GM12878 (cell line): ENCODE data around the gene TARBP2. TPM values are rescaled to one million over a fixed set of nuclear protein-coding genes. Genes with fewer than 3 reads are reported as not detected.

Source experiments
- ASH2L ChIP-seq: fragments of 300-600, 200-600 bp; sonication (generic); IDR thresholded peaks from 2 replicates; pipeline ENCODE4 v1.6.1; 2017; ENCODE audit warnings: low read depth, mild to moderate bottlenecking, borderline replicate concordance
- BRCA1 ChIP-seq: IDR thresholded peaks from 2 replicates; pipeline ENCODE4 v1.6.1; 2011; ENCODE audit warnings: low read depth, low read length, improper control_type of control experiment
- CEBPB ChIP-seq, 2 experiments: fragments of 150-350 bp in 1 of 2; IDR thresholded peaks; 2 replicates each; pipeline ENCODE4 v1.6.1; 2012 to 2014; ENCODE audit warnings: low read depth in 2 of 2, low read length in 2 of 2, borderline replicate concordance in 1 of 2, inconsistent platforms in 1 of 2
- CHD1 ChIP-seq: IDR thresholded peaks from 2 replicates; pipeline ENCODE4 v1.6.1; 2012; ENCODE audit warnings: low read depth, low read length, improper control_type of control experiment
- DPF2 ChIP-seq: fragments of 450-650 bp; IDR thresholded peaks from 2 replicates; pipeline ENCODE4 v1.6.1; 2017; ENCODE audit warnings: mild to moderate bottlenecking
- MYC ChIP-seq: IDR thresholded peaks from 2 replicates; pipeline ENCODE4 v1.6.1; 2011; ENCODE audit warnings: mild to moderate bottlenecking, low read length, moderate library complexity, inconsistent platforms; ENCODE audit not compliant: insufficient read depth, insufficient replicate concordance, insufficient read length, severe bottlenecking
- NFIC ChIP-seq: IDR thresholded peaks from 2 replicates; pipeline ENCODE4 v1.6.1; 2012; ENCODE audit warnings: low read depth, mild to moderate bottlenecking, inconsistent platforms, low read length, moderate library complexity
- NFYB ChIP-seq: IDR thresholded peaks from 2 replicates; pipeline ENCODE4 v1.6.1; 2011; ENCODE audit warnings: low read depth, mild to moderate bottlenecking, low read length, improper control_type of control experiment, moderate library complexity; ENCODE audit not compliant: insufficient read depth
- PML ChIP-seq: IDR thresholded peaks from 2 replicates; pipeline ENCODE4 v1.6.1; 2012; ENCODE audit warnings: low read length, inconsistent platforms
- POLR2AphosphoS2 ChIP-seq: IDR thresholded peaks from 2 replicates; pipeline ENCODE4 v1.6.1; 2011; ENCODE audit warnings: low read depth, mild to moderate bottlenecking, low read length, improper control_type of control experiment, moderate library complexity
- RAD51 ChIP-seq: fragments of 450-650 bp; IDR thresholded peaks from 2 replicates; pipeline ENCODE4 v1.6.1; 2016; ENCODE audit warnings: moderate library complexity, mild to moderate bottlenecking, inconsistent platforms
- RELA ChIP-seq: fragments of 450-650 bp; IDR thresholded peaks from 2 replicates; pipeline ENCODE4 v1.8.0; 2014; ENCODE audit warnings: borderline replicate concordance; ENCODE audit not compliant: partially characterized antibody
- SPI1 ChIP-seq: IDR thresholded peaks from 2 replicates; pipeline ENCODE4 v1.6.1; 2011; ENCODE audit warnings: low read depth, mild to moderate bottlenecking, low read length, moderate library complexity, borderline replicate concordance; ENCODE audit not compliant: insufficient read depth
- SRF ChIP-seq, 2 experiments: IDR thresholded peaks; 2 replicates each; pipeline ENCODE4 v1.6.1; 2011; ENCODE audit warnings: low read depth in 2 of 2, low read length in 2 of 2, mild to moderate bottlenecking in 1 of 2, moderate library complexity in 1 of 2
- TAF1 ChIP-seq: IDR thresholded peaks from 2 replicates; pipeline ENCODE4 v1.6.1; 2011; ENCODE audit warnings: mild to moderate bottlenecking, low read depth, low read length, borderline replicate concordance
- TCF3 ChIP-seq: IDR thresholded peaks from 2 replicates; pipeline ENCODE4 v1.6.1; 2012; ENCODE audit warnings: low read depth, mild to moderate bottlenecking, low read length, borderline replicate concordance; ENCODE audit not compliant: insufficient read depth
- WRNIP1 ChIP-seq: IDR thresholded peaks from 2 replicates; pipeline ENCODE4 v1.6.1; 2011; ENCODE audit warnings: low read depth, low read length, improper control_type of control experiment, borderline replicate concordance
- polyA plus RNA-seq, 11 experiments: library from polyadenylated mRNA; depleted of rRNA in 4 of 11; unstranded in 6 of 11; stranded (reverse) in 5 of 11; fragments of >200 nt; fragmentation: Nextera tagmentation in 4 of 11; fragmentation: Illumina TruSeq in 1 of 11; extraction: Ambion mirVana in 4 of 11; extraction: Trizol in 1 of 11; gene quantifications; 1 replicate in 1 of 11; 2 replicates in 10 of 11; pipeline versions ENCODE4 v1.2.1 to v1.2.3, GENCODE V29; 2011 to 2016; ENCODE audit warnings: inconsistent platforms in 2 of 11, missing spikeins in 2 of 11, low read depth in 1 of 11
- total RNA-seq, 4 experiments: library from RNA; depleted of rRNA in 3 of 4; stranded (reverse); fragments of >200 nt in 3 of 4; fragmentation: Illumina TruSeq in 1 of 4; extraction: Trizol in 1 of 4; gene quantifications; 2 replicates each; pipeline versions ENCODE4 v1.2.1 to v1.2.3, GENCODE V29; 2013 to 2021
- TF ChIP-seq, protein P1 (sequence below): fragments of 450-650 bp; IDR thresholded peaks from 2 replicates; pipeline ENCODE4 v1.6.1; 2016; ENCODE audit warnings: mild to moderate bottlenecking
- TF ChIP-seq, protein P2 (sequence below): fragments of 150-350 bp; IDR thresholded peaks from 2 replicates; pipeline ENCODE4 v1.6.1; 2014; ENCODE audit warnings: mild to moderate bottlenecking, low read depth, low read length
- TF ChIP-seq, protein P3 (sequence below): fragments of 450-650 bp; IDR thresholded peaks from 2 replicates; pipeline ENCODE4 v1.6.1; 2017; ENCODE audit warnings: borderline replicate concordance
- TF ChIP-seq, protein P4 (sequence below): IDR thresholded peaks from 2 replicates; pipeline ENCODE4 v1.6.1; 2011; ENCODE audit warnings: low read depth, low read length, improper control_type of control experiment, borderline replicate concordance
- TF ChIP-seq, protein P5 (sequence below): IDR thresholded peaks from 2 replicates; pipeline ENCODE4 v1.6.1; 2012; ENCODE audit warnings: low read depth, low read length, improper control_type of control experiment

Gene TARBP2
- total and polyA plus RNA-seq, 10 of the 15 experiments (the other 5 are each of a cell fraction or from before 2014, with no cell fraction given) = 5.5 to 60.1 (median 36.8) TPM

DNA sequence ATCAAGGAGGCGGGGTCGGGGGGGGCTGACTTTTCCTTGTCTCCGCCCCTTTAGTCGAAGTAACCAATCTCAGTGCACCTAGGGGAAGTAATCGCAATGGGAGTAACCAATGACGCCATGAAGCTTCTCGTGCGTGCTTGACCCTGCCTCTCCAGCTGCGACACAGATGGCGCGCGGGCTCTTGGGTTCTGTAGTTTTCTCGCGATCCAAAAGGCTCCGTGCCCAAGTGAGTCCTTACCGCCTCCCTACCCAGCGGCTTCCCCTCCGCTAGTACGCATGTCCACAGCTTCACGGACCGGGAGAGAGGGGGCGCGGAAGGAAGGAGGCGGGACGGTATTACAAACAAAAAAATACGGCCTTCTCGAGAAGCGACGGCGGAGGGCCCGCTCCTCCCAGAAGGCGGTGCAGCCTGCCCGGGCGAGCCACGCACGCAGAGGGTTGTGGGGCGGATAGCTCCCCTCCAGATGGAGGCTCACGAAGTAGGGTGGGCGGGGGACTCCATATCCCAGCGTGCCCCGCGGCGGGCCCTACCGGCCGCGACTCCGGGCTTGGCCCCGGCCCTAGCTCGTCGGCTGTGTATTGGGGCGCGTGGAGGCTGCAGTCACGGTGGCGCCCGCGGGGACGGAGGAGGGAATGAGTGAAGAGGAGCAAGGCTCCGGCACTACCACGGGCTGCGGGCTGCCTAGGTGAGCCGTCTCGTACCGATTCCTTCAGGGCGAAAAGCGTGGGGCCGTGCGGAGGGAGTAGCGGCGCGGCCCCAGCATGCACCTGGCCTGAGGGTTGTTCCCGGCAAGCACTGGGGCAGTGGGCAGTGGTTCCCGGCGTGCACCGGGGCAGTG, at the start of gene TARBP2 (continued):
- TF ChIP-seq, protein P1, sequence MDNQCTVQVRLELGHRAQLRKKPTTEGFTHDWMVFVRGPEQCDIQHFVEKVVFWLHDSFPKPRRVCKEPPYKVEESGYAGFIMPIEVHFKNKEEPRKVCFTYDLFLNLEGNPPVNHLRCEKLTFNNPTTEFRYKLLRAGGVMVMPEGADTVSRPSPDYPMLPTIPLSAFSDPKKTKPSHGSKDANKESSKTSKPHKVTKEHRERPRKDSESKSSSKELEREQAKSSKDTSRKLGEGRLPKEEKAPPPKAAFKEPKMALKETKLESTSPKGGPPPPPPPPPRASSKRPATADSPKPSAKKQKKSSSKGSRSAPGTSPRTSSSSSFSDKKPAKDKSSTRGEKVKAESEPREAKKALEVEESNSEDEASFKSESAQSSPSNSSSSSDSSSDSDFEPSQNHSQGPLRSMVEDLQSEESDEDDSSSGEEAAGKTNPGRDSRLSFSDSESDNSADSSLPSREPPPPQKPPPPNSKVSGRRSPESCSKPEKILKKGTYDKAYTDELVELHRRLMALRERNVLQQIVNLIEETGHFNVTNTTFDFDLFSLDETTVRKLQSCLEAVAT = no peak; the same call in 1 of the 2 replicates
- TF ChIP-seq ASH2L = no peak
- TF ChIP-seq MYC = peak; percentile 71
- TF ChIP-seq, protein P2, sequence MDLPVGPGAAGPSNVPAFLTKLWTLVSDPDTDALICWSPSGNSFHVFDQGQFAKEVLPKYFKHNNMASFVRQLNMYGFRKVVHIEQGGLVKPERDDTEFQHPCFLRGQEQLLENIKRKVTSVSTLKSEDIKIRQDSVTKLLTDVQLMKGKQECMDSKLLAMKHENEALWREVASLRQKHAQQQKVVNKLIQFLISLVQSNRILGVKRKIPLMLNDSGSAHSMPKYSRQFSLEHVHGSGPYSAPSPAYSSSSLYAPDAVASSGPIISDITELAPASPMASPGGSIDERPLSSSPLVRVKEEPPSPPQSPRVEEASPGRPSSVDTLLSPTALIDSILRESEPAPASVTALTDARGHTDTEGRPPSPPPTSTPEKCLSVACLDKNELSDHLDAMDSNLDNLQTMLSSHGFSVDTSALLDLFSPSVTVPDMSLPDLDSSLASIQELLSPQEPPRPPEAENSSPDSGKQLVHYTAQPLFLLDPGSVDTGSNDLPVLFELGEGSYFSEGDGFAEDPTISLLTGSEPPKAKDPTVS = no peak
- TF ChIP-seq TCF3 = 0 out of 2 replicates have a peak, but pooled peaks have one; percentile 46
- TF ChIP-seq NFYB = peak; percentile 84
- TF ChIP-seq RELA = peak; percentile 60
- TF ChIP-seq, protein P3, sequence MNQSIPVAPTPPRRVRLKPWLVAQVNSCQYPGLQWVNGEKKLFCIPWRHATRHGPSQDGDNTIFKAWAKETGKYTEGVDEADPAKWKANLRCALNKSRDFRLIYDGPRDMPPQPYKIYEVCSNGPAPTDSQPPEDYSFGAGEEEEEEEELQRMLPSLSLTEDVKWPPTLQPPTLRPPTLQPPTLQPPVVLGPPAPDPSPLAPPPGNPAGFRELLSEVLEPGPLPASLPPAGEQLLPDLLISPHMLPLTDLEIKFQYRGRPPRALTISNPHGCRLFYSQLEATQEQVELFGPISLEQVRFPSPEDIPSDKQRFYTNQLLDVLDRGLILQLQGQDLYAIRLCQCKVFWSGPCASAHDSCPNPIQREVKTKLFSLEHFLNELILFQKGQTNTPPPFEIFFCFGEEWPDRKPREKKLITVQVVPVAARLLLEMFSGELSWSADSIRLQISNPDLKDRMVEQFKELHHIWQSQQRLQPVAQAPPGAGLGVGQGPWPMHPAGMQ = no peak
- no peak for TF ChIP-seq CEBPB (IDR thresholded peaks at IDR 0.05; ENCODE audit: borderline replicate concordance in 1 of 2, low read depth in 2 of 2, low read length in 2 of 2)
- TF ChIP-seq POLR2AphosphoS2 = peak; percentile 72; the same call in 1 of the 2 replicates
- TF ChIP-seq, protein P4, sequence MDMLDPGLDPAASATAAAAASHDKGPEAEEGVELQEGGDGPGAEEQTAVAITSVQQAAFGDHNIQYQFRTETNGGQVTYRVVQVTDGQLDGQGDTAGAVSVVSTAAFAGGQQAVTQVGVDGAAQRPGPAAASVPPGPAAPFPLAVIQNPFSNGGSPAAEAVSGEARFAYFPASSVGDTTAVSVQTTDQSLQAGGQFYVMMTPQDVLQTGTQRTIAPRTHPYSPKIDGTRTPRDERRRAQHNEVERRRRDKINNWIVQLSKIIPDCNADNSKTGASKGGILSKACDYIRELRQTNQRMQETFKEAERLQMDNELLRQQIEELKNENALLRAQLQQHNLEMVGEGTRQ = no peak
- TF ChIP-seq SRF (IDR thresholded peaks at IDR 0.05; ENCODE audit: low read depth in 2 of 2, low read length in 2 of 2) = 0 out of 4 replicates have a peak, but pooled peaks of 1 of the 2 experiments have one; percentile 35
- TF ChIP-seq SPI1 = no peak
- no peak for TF ChIP-seq RAD51
- no peak for TF ChIP-seq NFIC
- TF ChIP-seq WRNIP1 = no peak
- TF ChIP-seq, protein P5, sequence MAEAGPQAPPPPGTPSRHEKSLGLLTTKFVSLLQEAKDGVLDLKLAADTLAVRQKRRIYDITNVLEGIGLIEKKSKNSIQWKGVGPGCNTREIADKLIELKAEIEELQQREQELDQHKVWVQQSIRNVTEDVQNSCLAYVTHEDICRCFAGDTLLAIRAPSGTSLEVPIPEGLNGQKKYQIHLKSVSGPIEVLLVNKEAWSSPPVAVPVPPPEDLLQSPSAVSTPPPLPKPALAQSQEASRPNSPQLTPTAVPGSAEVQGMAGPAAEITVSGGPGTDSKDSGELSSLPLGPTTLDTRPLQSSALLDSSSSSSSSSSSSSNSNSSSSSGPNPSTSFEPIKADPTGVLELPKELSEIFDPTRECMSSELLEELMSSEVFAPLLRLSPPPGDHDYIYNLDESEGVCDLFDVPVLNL = 0 out of 2 replicates have a peak, but pooled peaks have one; percentile 14
- TF ChIP-seq DPF2 = 0 out of 2 replicates have a peak, but pooled peaks have one; percentile 74
- TF ChIP-seq PML = peak; percentile 55; the same call in 1 of the 2 replicates
- 0 out of 2 replicates have a peak, but pooled peaks have one; percentile 58 for TF ChIP-seq TAF1
- TF ChIP-seq BRCA1 = no peak
- no peak for TF ChIP-seq CHD1
